HG03521 (cell line): Measurements from ENCODE around the gene CD44.
"Not testable (repeated sequence)": the region's sequence is repeated elsewhere in the genome, so short reads cannot be mapped to it uniquely, and the experiment has no call there.

Source experiments
- ATAC-seq: cut with Tn5 transposase; IDR thresholded peaks from one replicate; pipeline ENCODE4 v1.9.1; 2021; ENCODE audit warnings: mild to moderate bottlenecking, moderate library complexity; ENCODE audit not compliant: unreplicated experiment

CD44 gene

DNA sequence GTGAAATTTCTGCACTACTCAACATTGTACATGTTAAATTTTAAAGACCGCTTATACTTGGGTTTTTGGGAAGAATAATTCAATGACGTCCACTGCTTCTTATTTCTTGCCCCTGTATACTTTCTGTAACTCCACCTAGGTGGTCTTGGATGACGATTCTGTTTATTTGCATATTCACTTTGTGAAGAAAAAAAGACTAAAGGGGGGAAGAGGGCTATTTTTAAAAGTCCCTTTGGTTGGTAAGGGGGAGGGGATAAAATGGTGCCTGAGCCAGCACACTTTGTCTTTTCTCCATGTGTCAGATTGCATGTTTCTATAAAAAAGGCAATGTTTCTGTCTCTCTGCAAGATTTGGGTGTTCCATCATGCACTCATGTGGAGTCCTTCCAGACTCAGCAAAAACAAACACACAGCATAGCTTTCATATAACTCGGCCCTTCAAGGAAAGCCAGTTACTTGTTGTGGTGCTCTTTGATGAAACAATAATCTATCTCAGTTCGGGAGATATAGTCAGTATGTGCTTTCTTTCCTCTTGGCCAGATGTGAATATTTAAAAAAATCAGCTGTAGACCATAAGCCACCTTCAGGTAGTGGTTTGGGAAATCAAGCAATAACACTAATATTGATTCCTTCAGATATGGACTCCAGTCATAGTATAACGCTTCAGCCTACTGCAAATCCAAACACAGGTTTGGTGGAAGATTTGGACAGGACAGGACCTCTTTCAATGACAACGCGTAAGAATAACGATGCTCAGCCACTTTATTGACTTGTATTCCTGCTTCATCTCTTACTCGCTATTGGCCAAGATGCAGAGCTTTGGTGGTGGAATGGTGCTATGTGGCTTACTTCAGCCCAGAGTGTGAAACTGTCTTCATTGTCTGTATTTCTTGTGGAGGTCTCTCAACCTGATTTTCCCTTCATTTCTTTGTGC lies 68.8 kb downstream of the CD44 start:
- no peak for ATAC-seq

DNA sequence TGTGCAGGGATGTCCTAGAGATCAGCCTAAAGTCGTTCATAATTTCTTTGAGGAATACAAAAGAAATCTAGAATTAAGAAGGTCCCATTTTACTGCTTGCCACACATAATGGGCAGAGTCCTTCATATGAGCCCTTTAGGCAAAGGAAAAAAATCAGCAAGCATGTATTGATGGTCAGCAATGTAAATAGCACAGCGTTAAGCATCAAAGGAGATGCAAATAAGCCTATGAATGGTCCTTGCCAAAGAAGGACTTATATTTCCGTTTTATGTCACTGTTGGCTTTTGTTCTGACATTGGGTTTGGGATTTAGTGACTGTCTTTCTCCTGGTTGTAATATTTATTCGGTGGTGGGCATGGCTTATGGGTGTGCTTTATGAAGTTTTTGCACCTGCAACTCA lies 69.8 kb downstream of the CD44 start:
- ATAC-seq: no peak

DNA sequence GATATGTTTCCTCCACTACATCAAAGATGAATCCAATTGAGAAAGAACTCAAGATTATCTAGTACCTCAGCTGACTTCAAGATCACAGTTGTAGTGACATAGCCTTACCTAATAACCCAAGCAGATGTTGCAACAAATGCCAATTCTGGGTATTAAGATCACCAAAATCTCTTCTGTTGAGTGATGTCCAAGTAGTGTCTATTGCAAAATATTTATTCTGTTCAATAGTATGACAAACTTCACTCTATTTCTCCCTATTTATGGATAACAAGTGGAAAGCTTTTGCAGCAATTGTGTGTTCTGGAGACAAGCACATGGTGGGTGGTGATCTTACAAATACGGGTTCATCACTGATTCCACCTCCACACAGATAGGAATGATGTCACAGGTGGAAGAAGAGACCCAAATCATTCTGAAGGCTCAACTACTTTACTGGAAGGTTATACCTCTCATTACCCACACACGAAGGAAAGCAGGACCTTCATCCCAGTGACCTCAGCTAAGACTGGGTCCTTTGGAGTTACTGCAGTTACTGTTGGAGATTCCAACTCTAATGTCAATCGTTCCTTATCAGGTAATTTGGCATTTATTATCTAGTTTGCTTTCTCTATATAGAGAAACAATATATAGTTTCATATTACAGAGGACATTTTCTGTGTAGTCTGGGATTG lies 72.0 kb downstream of the CD44 start:
- ATAC-seq: no peak

DNA sequence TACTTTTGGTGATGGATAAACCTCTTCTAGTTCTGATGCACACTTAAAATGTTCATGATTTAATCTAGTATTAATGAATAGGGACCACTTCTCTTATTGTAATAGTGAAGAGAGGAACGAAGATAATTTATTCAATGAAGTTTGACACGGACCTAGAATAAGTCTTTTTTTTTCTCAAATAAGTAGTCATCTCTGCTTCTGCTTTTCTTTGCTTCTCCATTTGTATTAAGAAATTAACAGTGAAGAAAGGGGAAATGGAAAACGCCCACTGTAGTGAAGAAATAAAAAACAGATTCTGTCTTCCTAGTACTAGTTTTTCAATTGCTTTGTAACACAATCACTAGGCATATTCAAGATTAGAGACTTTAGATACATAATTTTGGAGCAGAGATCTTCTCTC lies 73.0 kb downstream of the CD44 start:
- no peak for ATAC-seq

DNA sequence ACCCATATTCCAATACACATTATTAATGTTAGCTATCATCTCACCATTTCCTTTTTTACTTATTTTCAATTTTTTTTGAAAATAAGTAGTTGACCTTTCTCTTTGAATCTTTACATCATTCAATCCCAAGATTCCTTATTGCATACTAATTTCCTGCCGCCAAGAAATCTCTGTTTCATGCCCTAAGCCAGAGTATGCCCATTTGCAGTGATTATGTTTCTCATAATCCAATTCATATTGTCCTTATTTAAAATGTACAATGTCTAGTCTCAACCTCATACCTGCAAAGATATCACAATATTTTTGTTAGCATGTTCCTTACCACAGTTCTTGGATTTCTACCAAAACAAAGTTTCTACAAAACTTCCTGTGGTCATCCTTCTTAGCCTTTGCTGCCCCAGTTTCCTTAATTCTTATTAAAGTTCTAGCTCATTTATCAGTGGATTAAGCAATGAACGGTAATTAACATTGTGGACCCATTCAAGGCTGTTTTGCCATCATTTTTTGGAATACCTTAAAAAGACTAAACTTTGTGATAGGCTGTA lies 75.3 kb downstream of the CD44 start:
- no peak for ATAC-seq

DNA sequence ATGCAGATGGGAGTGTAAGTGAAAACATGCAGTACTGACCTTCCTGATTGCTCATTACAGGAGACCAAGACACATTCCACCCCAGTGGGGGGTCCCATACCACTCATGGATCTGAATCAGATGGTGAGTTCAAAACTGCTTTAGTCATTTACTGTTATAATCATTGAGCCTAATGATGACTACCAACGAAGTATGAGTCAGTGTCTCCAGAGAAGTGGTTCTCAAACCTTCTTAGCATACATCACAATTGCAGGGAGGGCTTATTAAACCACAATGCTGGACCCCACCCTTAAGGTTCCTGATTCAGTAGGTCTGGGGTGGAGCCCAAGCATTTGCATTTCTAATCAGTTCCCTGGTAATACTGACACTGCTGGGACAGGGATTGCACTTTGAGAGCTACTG lies 75.8 kb downstream of the CD44 start:
- ATAC-seq: no peak

DNA sequence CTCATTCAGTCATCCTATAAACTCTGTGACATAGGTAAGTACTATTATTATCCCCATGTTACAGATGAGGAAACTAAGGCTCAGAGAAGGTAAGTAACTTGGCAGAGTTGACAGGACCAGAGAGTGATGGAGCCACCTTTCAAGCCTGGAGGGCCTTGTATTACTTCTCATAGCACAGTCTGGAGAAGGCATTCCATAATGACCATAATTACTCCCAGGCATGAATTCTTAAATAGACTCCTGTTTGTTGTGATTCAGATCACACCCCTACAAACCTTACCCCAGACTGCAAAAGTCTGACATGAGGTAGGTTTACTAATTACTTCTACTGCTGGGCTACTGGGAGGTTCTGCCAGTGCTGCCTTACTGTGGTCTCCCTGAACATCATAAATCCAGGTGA lies 77.0 kb downstream of the CD44 start:
- no peak for ATAC-seq

DNA sequence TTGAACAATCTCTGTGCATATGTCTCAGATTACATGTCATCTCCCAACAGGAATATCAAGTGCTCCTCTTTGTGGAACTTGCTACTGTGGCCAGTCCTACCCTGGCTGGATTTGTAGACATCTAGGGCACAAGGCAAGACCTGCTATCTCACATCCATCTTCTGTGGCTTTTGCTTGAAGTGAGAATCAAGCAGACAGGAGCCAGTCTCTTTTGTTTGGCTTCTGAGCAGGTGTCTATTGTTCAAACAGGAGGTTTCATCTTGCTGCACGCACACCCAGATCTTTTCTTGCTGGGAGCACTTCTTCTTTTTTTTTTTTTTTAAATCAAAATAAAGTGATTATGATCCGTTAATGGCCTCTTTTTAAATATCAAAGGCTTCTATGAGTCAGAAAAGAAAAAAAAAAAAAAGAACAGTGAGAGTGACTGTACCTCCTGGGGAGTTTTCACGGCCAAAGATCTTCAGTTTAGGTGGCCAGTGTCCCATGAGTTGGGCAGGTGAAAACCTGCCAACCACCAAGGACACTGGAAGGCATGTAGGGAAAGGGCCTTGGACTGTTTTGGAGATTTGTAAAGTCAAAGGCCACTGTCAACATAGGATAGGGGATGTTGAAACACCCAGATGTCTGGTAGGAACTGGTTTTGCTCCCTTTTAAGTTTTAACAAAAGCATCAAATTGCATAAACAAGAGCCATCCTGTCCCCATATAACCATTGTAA lies 78.1 kb downstream of the CD44 start:
- ATAC-seq: no peak

DNA sequence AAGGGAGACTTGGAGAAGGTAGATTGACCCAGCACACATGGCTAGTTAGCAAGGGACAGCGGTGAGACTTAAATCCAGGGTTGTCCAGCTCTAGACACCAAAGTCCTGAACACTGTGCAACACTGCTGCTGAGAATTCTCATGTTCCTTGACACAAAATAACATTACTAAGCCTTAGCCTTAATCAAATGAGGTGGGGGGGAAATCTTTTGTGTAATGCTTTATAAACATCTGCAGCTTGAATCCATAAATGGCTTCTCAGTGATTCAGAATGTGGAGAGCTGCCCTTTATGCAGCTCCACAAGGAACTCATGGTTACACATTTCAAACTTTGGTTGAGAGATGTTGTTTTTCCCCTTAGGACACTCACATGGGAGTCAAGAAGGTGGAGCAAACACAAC lies 80.0 kb downstream of the CD44 start:
- no peak for ATAC-seq

DNA sequence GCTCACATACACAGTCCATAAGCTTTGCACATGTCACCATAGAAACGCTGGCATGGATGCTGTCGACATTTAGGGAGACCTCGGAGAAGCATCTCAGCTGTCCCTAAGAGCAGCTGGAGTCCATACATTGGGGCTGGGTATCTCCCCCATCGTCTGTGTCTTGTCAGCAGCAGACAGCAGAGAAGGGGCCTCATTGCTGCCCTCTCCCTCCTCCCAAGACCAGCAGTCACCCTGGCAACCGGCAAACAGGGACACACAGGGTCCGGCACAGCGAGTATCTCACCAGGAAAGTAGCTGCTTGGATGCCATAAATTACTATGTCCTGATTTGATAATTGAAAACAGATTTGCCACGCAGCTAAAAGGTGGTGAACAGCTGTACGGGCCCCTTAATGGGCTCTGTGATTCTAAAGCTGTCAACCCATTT lies 84.4 kb downstream of the CD44 start:
- no peak for ATAC-seq

DNA sequence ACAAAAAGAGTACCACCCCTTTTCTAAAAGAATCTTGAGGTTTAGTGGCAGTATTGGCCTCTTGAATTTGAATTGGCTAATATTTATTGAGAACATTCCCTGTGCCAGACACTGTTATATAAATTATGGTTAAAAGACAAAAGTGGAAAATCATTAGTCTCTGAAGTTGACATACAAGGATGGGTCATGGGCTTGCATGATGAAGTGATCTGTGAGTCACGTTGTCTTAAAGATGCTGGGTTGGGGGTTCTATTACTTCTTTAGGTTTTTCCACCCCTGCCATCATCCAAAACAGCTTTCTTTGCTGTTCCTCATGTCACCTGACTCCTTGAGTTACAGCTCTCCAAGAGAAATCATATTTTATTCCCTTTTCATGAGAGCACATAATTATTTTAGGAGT lies 85.0 kb downstream of the CD44 start:
- ATAC-seq: no peak

DNA sequence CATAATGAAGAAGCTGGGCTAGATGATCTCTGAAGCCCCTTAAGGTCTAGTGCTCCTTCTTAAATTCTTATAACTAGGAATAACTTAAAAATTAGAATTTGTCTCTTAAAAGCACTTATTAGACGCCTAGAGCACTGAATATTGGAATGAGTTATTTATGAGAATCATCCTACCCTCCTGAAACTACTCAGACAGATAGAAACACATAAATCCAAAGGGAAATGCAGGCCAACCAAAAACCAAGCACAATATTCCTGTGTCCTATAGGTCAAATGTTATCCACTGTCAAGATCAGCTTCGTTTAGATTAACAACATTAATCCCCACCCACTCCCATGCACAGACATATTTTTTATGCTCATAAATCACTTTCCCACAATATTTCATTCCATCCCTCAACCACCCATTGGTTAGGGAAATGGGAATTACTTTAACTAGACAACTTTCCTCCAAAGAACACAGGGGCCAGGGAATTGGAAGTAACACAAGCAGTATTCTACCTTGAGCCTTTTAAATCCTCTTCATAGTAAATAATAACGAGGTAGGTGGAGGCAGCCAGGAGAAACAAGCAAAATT lies 87.1 kb downstream of the CD44 start:
- ATAC-seq: no peak

DNA sequence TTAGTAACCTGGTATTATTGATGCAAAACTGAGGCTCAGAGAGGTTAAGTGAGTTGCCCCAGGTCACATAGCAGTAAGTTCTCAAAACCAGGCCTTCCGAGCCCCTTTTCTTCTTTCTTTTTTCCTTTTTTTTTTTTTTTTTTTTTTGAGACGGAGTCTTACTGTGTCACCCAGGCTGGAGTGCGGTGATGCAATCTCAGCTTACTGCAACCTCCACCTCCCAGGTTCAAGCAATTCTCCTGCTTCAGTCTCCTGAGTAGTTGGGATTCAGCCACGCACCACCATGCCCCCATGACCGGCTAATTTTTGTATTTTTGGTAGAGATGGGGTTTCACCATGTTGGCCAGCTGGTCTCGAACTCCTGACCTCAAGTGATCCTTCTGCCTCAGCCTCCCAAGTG lies 87.8 kb downstream of the CD44 start:
- not testable (repeated sequence) for ATAC-seq

DNA sequence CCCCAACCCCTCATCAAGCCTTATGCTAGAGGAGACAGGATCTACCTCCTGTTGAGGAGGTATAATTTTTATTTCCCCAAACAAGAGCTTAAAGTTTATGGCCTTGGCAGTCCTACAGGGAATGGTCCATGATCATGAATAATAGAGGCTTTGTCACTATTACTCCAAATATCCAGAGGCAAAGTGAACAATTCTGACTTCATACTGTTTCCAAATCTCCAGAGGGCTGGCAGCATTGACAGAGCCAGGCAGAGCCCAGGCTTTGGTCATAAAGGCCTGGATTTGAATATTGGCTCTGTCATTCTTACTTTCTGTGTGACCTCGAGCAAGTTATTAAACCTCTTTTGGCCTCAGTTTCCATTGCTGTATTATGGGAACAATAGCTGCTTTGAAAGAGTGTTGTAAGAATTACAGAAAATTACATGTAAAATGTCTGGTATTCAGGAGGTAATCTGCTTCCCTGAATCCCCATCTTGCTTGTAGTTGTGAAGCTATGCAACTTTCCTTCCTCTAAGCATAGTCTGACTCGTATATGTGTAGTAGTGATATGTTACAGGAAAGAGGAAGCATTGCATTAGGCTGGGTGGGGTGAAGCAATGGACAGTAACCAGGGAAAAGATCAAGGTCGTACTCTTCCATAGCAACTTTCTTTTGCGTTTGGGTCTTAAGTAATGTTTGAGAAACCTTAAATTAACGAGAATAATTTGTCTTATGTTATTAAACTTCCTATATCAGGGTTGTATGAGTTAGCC lies 88.8 kb downstream of the CD44 start:
- no peak for ATAC-seq

DNA sequence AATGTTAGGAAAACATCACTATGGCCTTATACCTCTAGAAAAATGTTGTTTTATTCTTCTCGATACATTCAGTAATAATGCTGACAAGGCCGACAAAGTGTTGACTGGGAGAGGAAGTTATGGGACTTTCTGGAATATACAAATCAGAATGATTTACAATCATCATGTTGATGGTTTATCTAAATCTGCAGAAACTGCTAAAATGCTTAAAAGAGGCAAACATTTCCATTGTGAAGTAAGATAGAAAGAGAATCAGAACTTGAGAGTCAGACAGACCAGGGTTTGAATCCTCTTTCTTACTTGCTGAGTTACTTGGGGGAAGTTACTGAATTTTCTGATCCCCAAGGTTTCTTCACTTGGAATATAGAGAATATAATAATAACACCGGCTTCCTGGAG lies 89.4 kb downstream of the CD44 start:
- ATAC-seq: no peak

DNA sequence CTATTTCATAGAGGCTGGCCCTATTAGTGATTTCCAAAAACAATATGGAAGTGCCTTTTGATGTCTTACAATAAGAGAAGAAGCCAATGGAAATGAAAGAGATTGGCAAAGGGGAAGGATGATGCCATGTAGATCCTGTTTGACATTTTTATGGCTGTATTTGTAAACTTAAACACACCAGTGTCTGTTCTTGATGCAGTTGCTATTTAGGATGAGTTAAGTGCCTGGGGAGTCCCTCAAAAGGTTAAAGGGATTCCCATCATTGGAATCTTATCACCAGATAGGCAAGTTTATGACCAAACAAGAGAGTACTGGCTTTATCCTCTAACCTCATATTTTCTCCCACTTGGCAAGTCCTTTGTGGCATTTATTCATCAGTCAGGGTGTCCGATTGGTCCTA lies 91.4 kb downstream of the CD44 start:
- ATAC-seq: no peak

DNA sequence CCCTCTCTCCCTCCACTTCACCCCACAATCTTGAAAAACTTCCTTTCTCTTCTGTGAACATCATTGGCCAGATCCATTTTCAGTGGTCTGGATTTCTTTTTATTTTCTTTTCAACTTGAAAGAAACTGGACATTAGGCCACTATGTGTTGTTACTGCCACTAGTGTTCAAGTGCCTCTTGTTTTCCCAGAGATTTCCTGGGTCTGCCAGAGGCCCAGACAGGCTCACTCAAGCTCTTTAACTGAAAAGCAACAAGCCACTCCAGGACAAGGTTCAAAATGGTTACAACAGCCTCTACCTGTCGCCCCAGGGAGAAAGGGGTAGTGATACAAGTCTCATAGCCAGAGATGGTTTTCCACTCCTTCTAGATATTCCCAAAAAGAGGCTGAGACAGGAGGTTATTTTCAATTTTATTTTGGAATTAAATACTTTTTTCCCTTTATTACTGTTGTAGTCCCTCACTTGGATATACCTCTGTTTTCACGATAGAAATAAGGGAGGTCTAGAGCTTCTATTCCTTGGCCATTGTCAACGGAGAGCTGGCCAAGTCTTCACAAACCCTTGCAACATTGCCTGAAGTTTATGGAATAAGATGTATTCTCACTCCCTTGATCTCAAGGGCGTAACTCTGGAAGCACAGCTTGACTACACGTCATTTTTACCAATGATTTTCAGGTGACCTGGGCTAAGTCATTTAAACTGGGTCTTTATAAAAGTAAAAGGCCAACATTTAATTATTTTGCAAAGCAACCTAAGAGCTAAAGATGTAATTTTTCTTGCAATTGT lies 92.3 kb downstream of the CD44 start:
- no peak for ATAC-seq

DNA sequence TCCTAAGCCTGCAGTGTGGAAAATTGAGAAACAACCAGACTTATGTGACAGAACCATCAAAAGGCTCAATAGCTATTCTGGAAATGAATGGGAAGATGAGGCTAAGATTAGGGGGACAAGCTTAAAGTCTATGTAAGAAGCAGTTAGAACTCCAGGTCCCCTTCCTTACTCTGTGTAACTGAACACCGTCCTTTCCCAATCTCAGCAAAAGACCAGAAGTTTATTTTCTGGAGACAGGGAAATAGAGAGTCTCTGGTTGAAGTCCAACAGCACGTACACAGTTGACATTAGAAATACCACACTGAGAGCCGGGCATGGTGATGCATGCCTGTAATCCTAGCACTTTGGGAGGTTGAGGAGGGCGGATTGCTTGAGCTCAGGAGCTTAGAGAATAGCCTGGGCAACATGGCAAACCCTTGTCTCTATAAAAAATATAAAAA lies 93.9 kb downstream of the CD44 start:
- no peak for ATAC-seq

DNA sequence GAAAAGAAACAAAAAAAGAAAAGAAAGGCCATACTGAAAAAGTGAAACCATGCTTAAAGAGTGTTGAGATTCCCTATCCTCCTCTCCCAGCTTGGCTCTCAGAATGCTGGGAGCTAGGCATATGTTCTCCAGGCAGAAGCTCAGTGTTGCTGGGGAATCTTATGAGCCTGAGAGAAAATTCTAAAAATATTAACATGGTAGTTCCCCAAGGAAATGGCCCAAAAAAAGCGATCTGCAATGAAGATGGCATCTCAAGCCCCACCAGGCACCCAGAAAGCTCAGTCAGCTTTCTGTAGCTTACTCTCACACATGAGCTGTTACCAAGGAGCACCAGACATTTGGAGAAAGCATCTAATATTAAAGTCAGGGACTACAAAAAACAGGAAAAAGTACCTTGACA lies 94.5 kb downstream of the CD44 start:
- ATAC-seq: no peak
